Fibroblast of lung (primary cell): ENCODE measurements around the gene ZNF426. TPM values are rescaled to one million over a fixed set of nuclear protein-coding genes. Genes with fewer than 3 reads are reported as not detected.
A peak's percentile ranks its signal among the peaks of the same experiment; 100 is the strongest.
"Not testable (repeated sequence)": the region's sequence is repeated elsewhere in the genome, so short reads cannot be mapped to it uniquely, and the experiment has no call there.

Source experiments
- DNase-seq, 2 donors: peaks; one replicate each; pipeline versions ENCODE4 v3.0.0 to v3.0.0-alpha.2; 2010; ENCODE audit warnings: low read depth in 2 of 2
- H2AFZ ChIP-seq: 2 replicates; pipeline ENCODE4 v1.5.1; 2012; ENCODE audit warnings: low read length, control low read depth, inconsistent platforms
- H3K27ac ChIP-seq: 2 replicates; pipeline ENCODE4 v1.5.1; 2011; ENCODE audit warnings: low read length, control low read depth; ENCODE audit not compliant: insufficient read depth
- H3K27me3 ChIP-seq: 2 replicates; pipeline ENCODE4 v1.5.1; 2011; ENCODE audit warnings: mild to moderate bottlenecking, low read length; ENCODE audit not compliant: control insufficient read depth, insufficient read depth
- H3K36me3 ChIP-seq: 2 replicates; pipeline ENCODE4 v1.5.1; 2011; ENCODE audit warnings: low read length; ENCODE audit not compliant: control insufficient read depth, insufficient read depth
- H3K4me1 ChIP-seq: 2 replicates; pipeline ENCODE4 v1.5.1; 2011; ENCODE audit warnings: low read length; ENCODE audit not compliant: control insufficient read depth, insufficient read depth; ENCODE audit errors: extremely low read depth
- H3K4me2 ChIP-seq: 2 replicates; pipeline ENCODE4 v1.5.1; 2011; ENCODE audit warnings: low read length, control low read depth; ENCODE audit not compliant: insufficient read depth; ENCODE audit errors: extremely low read depth
- H3K4me3 ChIP-seq, 4 experiments: fragments of 200-600 bp in 1 of 4; sonication (generic) in 1 of 4; replicated peaks in 1 of 4; 2 replicates each; pipeline ENCODE4 v1.5.1; 2011 to 2016; ENCODE audit warnings: low read length in 4 of 4, low read depth in 3 of 4, mild to moderate bottlenecking in 3 of 4, control low read depth in 2 of 4, inconsistent platforms in 1 of 4, mixed read lengths in 1 of 4; ENCODE audit not compliant: insufficient read depth in 1 of 4; ENCODE audit errors: control extremely low read depth in 1 of 4
- H3K79me2 ChIP-seq: 2 replicates; pipeline ENCODE4 v1.5.1; 2012; ENCODE audit warnings: mild to moderate bottlenecking, low read length, inconsistent platforms; ENCODE audit not compliant: control insufficient read depth, insufficient read depth
- H3K9ac ChIP-seq: 2 replicates; pipeline ENCODE4 v1.5.1; 2011; ENCODE audit warnings: mild to moderate bottlenecking, low read length, control low read depth; ENCODE audit not compliant: insufficient read depth
- H3K9me3 ChIP-seq: 2 replicates; pipeline ENCODE4 v1.5.1; 2012; ENCODE audit warnings: low read depth, low read length; ENCODE audit not compliant: control insufficient read depth, insufficient read depth
- H4K20me1 ChIP-seq: 2 replicates; pipeline ENCODE4 v1.5.1; 2011; ENCODE audit warnings: low read length; ENCODE audit not compliant: control insufficient read depth, insufficient read depth; ENCODE audit errors: extremely low read depth
- CTCF ChIP-seq, 2 donors: IDR thresholded peaks in 1 of 2; conservative IDR thresholded peaks in 1 of 2; 1 replicate in 1 of 2; 2 replicates in 1 of 2; pipeline ENCODE4 v1.5.1; 2011 to 2012; ENCODE audit warnings: low read length in 2 of 2, control low read depth in 1 of 2, inconsistent platforms in 1 of 2, low read depth in 1 of 2, mild to moderate bottlenecking in 1 of 2
- EZH2 ChIP-seq: IDR thresholded peaks from 2 replicates; pipeline ENCODE4 v1.5.1; 2012; ENCODE audit warnings: low read length, control low read depth, mild to moderate bottlenecking; ENCODE audit errors: missing control alignments
- polyA plus RNA-seq, 2 donors: library from polyadenylated mRNA; depleted of rRNA in 1 of 2; stranded (reverse) in 1 of 2; unstranded in 1 of 2; fragments of >200 nt; gene quantifications; 2 replicates each; pipeline ENCODE4 v1.2.1, GENCODE V29; 2011 to 2012; ENCODE audit warnings: missing spikeins in 1 of 2
- total RNA-seq: library from RNA; depleted of rRNA; stranded (reverse); fragments of >200 nt; gene quantifications from 2 replicates; pipeline ENCODE4 v1.2.1, GENCODE V29; 2014

ZNF426 gene
- total and polyA plus RNA-seq, 2 donors (not counting 1 experiment from before 2014, with no cell fraction given), result 12.4 to 28.9 TPM

- H3K27ac ChIP-seq, result no peak overlapping the region
- peaks cover 19% of the 10 kb centered on the region for H3K36me3 ChIP-seq
- TF ChIP-seq EZH2, result no peak
- no peak for TF ChIP-seq CTCF (conservative IDR thresholded peaks at IDR 0.05 in 1 of 2, IDR thresholded peaks at IDR 0.05 in 1 of 2; ENCODE audit: low read depth in 1 of 2, low read length in 2 of 2)
- H2AFZ ChIP-seq, result no peak overlapping the region
- H3K4me3 ChIP-seq, result no peak overlapping the region
- no peaks in the 10 kb centered on the region for H3K4me1 ChIP-seq
- H3K79me2 ChIP-seq, result peaks cover 18% of the 10 kb centered on the region
- H3K9me3 ChIP-seq, result peaks cover 18% of the 10 kb centered on the region
- H3K4me2 ChIP-seq, result no peak overlapping the region
- peak; percentile 25 to 39 for DNase-seq
- no peaks in the 10 kb centered on the region for H3K27me3 ChIP-seq
- no peaks in the 10 kb centered on the region for H4K20me1 ChIP-seq
- H3K9ac ChIP-seq, result no peak overlapping the region
These were observed 27.7 kb upstream of the ZNF426 start for GRCh38 chr19:9565900-9566705.

- no peak for DNase-seq
- Histone ChIP-seq H3K9ac (no peak overlapping the region), H3K36me3 (no peaks in the 10 kb centered on the region), H3K27me3 (no peaks in the 10 kb centered on the region), H3K4me1 (no peaks in the 10 kb centered on the region), H3K4me2 (no peak overlapping the region), H3K27ac (no peak overlapping the region), H3K4me3 (no peak overlapping the region), H3K79me2 (no peaks in the 10 kb centered on the region), H2AFZ (no peak overlapping the region), H4K20me1 (no peaks in the 10 kb centered on the region), H3K9me3 (no peaks in the 10 kb centered on the region)
- no peak for TF ChIP-seq EZH2
- TF ChIP-seq CTCF (conservative IDR thresholded peaks at IDR 0.05 in 1 of 2, IDR thresholded peaks at IDR 0.05 in 1 of 2; ENCODE audit: low read depth in 1 of 2, low read length in 2 of 2), result no peak
These were observed 14.3 kb upstream of the ZNF426 start for GRCh38 chr19:9552536-9553274.

GRCh38 chr19:9547870-9548269 lies 9.4 kb upstream of the ZNF426 start:
- Histone ChIP-seq H2AFZ (no peak overlapping the region), H3K36me3 (no peaks in the 10 kb centered on the region), H3K9ac (no peak overlapping the region), H4K20me1 (no peaks in the 10 kb centered on the region), H3K27ac (no peak overlapping the region), H3K4me2 (no peak overlapping the region), H3K79me2 (no peaks in the 10 kb centered on the region), H3K27me3 (no peaks in the 10 kb centered on the region), H3K4me3 (no peak overlapping the region), H3K9me3 (no peaks in the 10 kb centered on the region), H3K4me1 (no peaks in the 10 kb centered on the region)
- TF ChIP-seq EZH2 (no peak), CTCF (conservative IDR thresholded peaks at IDR 0.05 in 1 of 2, IDR thresholded peaks at IDR 0.05 in 1 of 2; ENCODE audit: low read depth in 1 of 2, low read length in 2 of 2) (no peak)
- no peak for DNase-seq

GRCh38 chr19:9541281-9541680 lies 2.8 kb upstream of the ZNF426 start:
- H3K4me1 ChIP-seq, H3K4me3 ChIP-seq, H3K79me2 ChIP-seq, H3K27me3 ChIP-seq, H3K27ac ChIP-seq, DNase-seq, H2AFZ ChIP-seq, H3K4me2 ChIP-seq, H3K9ac ChIP-seq, H4K20me1 ChIP-seq, H3K36me3 ChIP-seq, H3K9me3 ChIP-seq: not testable (repeated sequence)
